ENCODE data around the gene PMF1.
"Not testable (repeated sequence)": the region's sequence is repeated elsewhere in the genome, so short reads cannot be mapped to it uniquely, and the experiment has no call there.

- TF ChIP-seq, protein P1, sequence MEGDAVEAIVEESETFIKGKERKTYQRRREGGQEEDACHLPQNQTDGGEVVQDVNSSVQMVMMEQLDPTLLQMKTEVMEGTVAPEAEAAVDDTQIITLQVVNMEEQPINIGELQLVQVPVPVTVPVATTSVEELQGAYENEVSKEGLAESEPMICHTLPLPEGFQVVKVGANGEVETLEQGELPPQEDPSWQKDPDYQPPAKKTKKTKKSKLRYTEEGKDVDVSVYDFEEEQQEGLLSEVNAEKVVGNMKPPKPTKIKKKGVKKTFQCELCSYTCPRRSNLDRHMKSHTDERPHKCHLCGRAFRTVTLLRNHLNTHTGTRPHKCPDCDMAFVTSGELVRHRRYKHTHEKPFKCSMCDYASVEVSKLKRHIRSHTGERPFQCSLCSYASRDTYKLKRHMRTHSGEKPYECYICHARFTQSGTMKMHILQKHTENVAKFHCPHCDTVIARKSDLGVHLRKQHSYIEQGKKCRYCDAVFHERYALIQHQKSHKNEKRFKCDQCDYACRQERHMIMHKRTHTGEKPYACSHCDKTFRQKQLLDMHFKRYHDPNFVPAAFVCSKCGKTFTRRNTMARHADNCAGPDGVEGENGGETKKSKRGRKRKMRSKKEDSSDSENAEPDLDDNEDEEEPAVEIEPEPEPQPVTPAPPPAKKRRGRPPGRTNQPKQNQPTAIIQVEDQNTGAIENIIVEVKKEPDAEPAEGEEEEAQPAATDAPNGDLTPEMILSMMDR (IDR thresholded peaks at IDR 0.05 in 4 of 5, conservative IDR thresholded peaks at IDR 0.05 in 1 of 5) = not testable (repeated sequence)
- TF ChIP-seq POLR2A (IDR thresholded peaks at IDR 0.05) = not testable (repeated sequence)
These were observed 31.3 kb upstream of the PMF1 start for GRCh38 chr1:156181391-156181924.

Data from gastrocnemius medialis (tissue), 4 donors.